K562 (cell line): ENCODE results near the gene C15orf61. TPM values are rescaled to one million over a fixed set of nuclear protein-coding genes. Genes with fewer than 3 reads are reported as not detected.

Experiments
- ARID3B ChIP-seq: fragments of 250-450 bp; sonication (Bioruptor Pico); IDR thresholded peaks from 2 replicates; pipeline ENCODE4 v1.4.0; 2020; ENCODE audit warnings: borderline replicate concordance
- BDP1 ChIP-seq: IDR thresholded peaks from 3 replicates; pipeline ENCODE4 v1.6.1; 2011; ENCODE audit not compliant: insufficient read length, insufficient read depth
- CEBPB ChIP-seq: fragments of 450-650 bp; IDR thresholded peaks from 2 replicates; pipeline ENCODE4 v1.6.1; 2016; ENCODE audit warnings: missing genetic modification characterization, missing compliant biosample characterization
- CTBP1 ChIP-seq: fragments of 450-650 bp; IDR thresholded peaks from 2 replicates; pipeline ENCODE4 v1.6.1; 2016; ENCODE audit warnings: borderline replicate concordance
- CXXC5 ChIP-seq: fragments of 250-450 bp; sonication (Bioruptor Pico); IDR thresholded peaks from 2 replicates; pipeline ENCODE4 v1.8.0; 2022; ENCODE audit warnings: inconsistent platforms, mild to moderate bottlenecking, moderate library complexity
- FOXA3 ChIP-seq, 2 experiments: fragments of 450-650 bp in 1 of 2; sonication (generic) in 1 of 2; formaldehyde crosslinking; IDR thresholded peaks in 1 of 2; conservative IDR thresholded peaks in 1 of 2; 2 replicates each; pipeline versions ENCODE4 v1.4.0 to v1.8.0; 2020 to 2022; ENCODE audit warnings: mild to moderate bottlenecking in 2 of 2, missing genetic modification reagents in 1 of 2
- RAD21 ChIP-seq, 2 experiments: fragments of 250-450 bp in 1 of 2; fragments of 450-650 bp in 1 of 2; sonication (Bioruptor Pico) in 1 of 2; formaldehyde crosslinking in 1 of 2; IDR thresholded peaks in 1 of 2; conservative IDR thresholded peaks in 1 of 2; 2 replicates each; pipeline versions ENCODE4 v1.4.0 to v1.8.0; 2020 to 2022; ENCODE audit warnings: mild to moderate bottlenecking in 2 of 2, moderate library complexity in 1 of 2
- RAD51 ChIP-seq: fragments of 450-650 bp; IDR thresholded peaks from 2 replicates; pipeline ENCODE4 v1.7.1; 2016; ENCODE audit warnings: low read depth, mild to moderate bottlenecking, borderline replicate concordance
- SLC30A9 ChIP-seq: fragments of 250-450 bp; sonication (Bioruptor Pico); IDR thresholded peaks from 2 replicates; pipeline ENCODE4 v1.8.0; 2022; ENCODE audit warnings: mild to moderate bottlenecking, moderate library complexity
- SMARCE1 ChIP-seq: fragments of 450-650 bp; IDR thresholded peaks from 2 replicates; pipeline ENCODE4 v1.7.1; 2016; ENCODE audit warnings: mild to moderate bottlenecking
- SPI1 ChIP-seq: IDR thresholded peaks from 2 replicates; pipeline ENCODE4 v1.6.1; 2011; ENCODE audit warnings: low read depth, low read length, control low read depth, borderline replicate concordance
- TAF1 ChIP-seq: IDR thresholded peaks from 2 replicates; pipeline ENCODE4 v1.6.1; 2011; ENCODE audit warnings: mild to moderate bottlenecking, low read length, moderate library complexity; ENCODE audit not compliant: insufficient read depth, control insufficient read depth, severe bottlenecking; ENCODE audit errors: extremely low read depth
- TAL1 ChIP-seq: fragments of 450-650 bp; IDR thresholded peaks from 2 replicates; pipeline ENCODE4 v1.6.1; 2016; ENCODE audit warnings: mild to moderate bottlenecking
- XRCC5 ChIP-seq: fragments of 200-400 bp; formaldehyde crosslinking; IDR thresholded peaks from 2 replicates; pipeline ENCODE4 v1.6.1; 2017; ENCODE audit warnings: low read depth, mild to moderate bottlenecking, low read length
- ZNF134 ChIP-seq: fragments of 250-450 bp; sonication (Bioruptor Pico); conservative IDR thresholded peaks from 2 replicates; pipeline ENCODE4 v1.4.0; 2020
- ZNF707 ChIP-seq: fragments of 250-450 bp; sonication (Bioruptor Pico); conservative IDR thresholded peaks from 2 replicates; pipeline ENCODE4 v1.8.0; 2022; ENCODE audit warnings: inconsistent platforms, mild to moderate bottlenecking, moderate library complexity
- polyA plus RNA-seq, 8 experiments: library from polyadenylated mRNA; depleted of rRNA in 4 of 8; stranded (reverse) in 5 of 8; unstranded in 3 of 8; fragments of >200 nt; fragmentation: Nextera tagmentation in 2 of 8; fragmentation: Illumina TruSeq in 1 of 8; extraction: Ambion mirVana in 2 of 8; extraction: Trizol in 1 of 8; gene quantifications; 2 replicates each; pipeline versions ENCODE4 v1.2.1 to v1.2.3, GENCODE V29; 2011 to 2014; ENCODE audit warnings: inconsistent platforms in 1 of 8, missing spikeins in 1 of 8
- total RNA-seq, 7 experiments: library from RNA; depleted of rRNA in 6 of 7; stranded (reverse); fragments of >200 nt in 6 of 7; fragmentation: Illumina TruSeq in 2 of 7; extraction: Trizol in 2 of 7; gene quantifications; 2 replicates each; pipeline versions ENCODE4 v1.2.1 to v1.2.3, GENCODE V29; 2011 to 2021; ENCODE audit warnings: low replicate concordance in 1 of 7
- TF ChIP-seq, protein P1 (sequence below), 2 experiments: IDR thresholded peaks; 2 replicates each; pipeline ENCODE4 v1.6.1; 2011; ENCODE audit warnings: borderline replicate concordance in 1 of 2, control low read depth in 1 of 2, low read depth in 1 of 2, low read length in 1 of 2, mild to moderate bottlenecking in 1 of 2, mixed read lengths in 1 of 2, moderate library complexity in 1 of 2; ENCODE audit not compliant: insufficient read depth in 1 of 2, insufficient read length in 1 of 2, poor library complexity in 1 of 2, severe bottlenecking in 1 of 2; ENCODE audit errors: extremely low read depth in 1 of 2
- TF ChIP-seq, protein P2 (sequence below): sonication (generic); formaldehyde crosslinking; IDR thresholded peaks from 2 replicates; pipeline ENCODE4 v1.8.0; 2022; ENCODE audit warnings: mild to moderate bottlenecking, missing genetic modification reagents
- TF ChIP-seq, protein P3 (sequence below): sonication (generic); formaldehyde crosslinking; IDR thresholded peaks from 2 replicates; pipeline ENCODE4 v1.8.0; 2022; ENCODE audit warnings: mild to moderate bottlenecking, missing genetic modification reagents

Gene C15orf61
- total and polyA plus RNA-seq, 9 of the 15 experiments (the other 6 are each of a cell fraction or from before 2014, with no cell fraction given): 1.6 to 10.5 (median 4.3) TPM

- TF ChIP-seq TAF1: no peak
- no peak for TF ChIP-seq RAD21 (CRISPR knock-in tag; conservative IDR thresholded peaks at IDR 0.05 in 1 of 2, IDR thresholded peaks at IDR 0.05 in 1 of 2)
- no peak for TF ChIP-seq SLC30A9 (CRISPR knock-in tag)
- peak; percentile 15; the same call in 1 of the 2 replicates for TF ChIP-seq CTBP1
- TF ChIP-seq ARID3B (CRISPR knock-in tag): no peak
- no peak for TF ChIP-seq CEBPB (tag)
- no peak for TF ChIP-seq ZNF134 (CRISPR knock-in tag)
- no peak for TF ChIP-seq ZNF707 (CRISPR knock-in tag)
- TF ChIP-seq RAD51: peak; percentile 63
- TF ChIP-seq, protein P1, sequence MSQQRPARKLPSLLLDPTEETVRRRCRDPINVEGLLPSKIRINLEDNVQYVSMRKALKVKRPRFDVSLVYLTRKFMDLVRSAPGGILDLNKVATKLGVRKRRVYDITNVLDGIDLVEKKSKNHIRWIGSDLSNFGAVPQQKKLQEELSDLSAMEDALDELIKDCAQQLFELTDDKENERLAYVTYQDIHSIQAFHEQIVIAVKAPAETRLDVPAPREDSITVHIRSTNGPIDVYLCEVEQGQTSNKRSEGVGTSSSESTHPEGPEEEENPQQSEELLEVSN (IDR thresholded peaks at IDR 0.05; ENCODE audit: borderline replicate concordance in 1 of 2, extremely low read depth in 1 of 2, insufficient read depth in 1 of 2, insufficient read length in 1 of 2, low read depth in 1 of 2, low read length in 1 of 2, poor library complexity in 1 of 2, severe bottlenecking in 1 of 2): peak in 1 of 2 experiments; percentile 31
- TF ChIP-seq, protein P2, sequence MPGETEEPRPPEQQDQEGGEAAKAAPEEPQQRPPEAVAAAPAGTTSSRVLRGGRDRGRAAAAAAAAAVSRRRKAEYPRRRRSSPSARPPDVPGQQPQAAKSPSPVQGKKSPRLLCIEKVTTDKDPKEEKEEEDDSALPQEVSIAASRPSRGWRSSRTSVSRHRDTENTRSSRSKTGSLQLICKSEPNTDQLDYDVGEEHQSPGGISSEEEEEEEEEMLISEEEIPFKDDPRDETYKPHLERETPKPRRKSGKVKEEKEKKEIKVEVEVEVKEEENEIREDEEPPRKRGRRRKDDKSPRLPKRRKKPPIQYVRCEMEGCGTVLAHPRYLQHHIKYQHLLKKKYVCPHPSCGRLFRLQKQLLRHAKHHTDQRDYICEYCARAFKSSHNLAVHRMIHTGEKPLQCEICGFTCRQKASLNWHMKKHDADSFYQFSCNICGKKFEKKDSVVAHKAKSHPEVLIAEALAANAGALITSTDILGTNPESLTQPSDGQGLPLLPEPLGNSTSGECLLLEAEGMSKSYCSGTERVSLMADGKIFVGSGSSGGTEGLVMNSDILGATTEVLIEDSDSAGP (CRISPR knock-in tag): no peak
- no peak for TF ChIP-seq XRCC5
- no peak for TF ChIP-seq FOXA3 (CRISPR knock-in tag; conservative IDR thresholded peaks at IDR 0.05 in 1 of 2, IDR thresholded peaks at IDR 0.05 in 1 of 2)
- TF ChIP-seq SPI1: peak; percentile 87
- no peak for TF ChIP-seq BDP1
- TF ChIP-seq SMARCE1: peak; percentile 39; the same call in 1 of the 2 replicates
- TF ChIP-seq, protein P3, sequence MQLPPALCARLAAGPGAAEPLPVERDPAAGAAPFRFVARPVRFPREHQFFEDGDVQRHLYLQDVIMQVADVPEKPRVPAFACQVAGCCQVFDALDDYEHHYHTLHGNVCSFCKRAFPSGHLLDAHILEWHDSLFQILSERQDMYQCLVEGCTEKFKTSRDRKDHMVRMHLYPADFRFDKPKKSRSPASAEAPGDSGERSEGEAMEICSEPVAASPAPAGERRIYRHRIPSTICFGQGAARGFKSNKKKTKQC (CRISPR knock-in tag): no peak
- TF ChIP-seq CXXC5 (CRISPR knock-in tag): peak; percentile 18; the same call in 1 of the 2 replicates
- no peak for TF ChIP-seq TAL1
Observed at GRCh38 chr15:67509918-67510317, 11.0 kb upstream of the C15orf61 start (continued).
